DMS 273 (cell line): ENCODE measurements around the gene CNTNAP2.
A peak's percentile ranks its signal among the peaks of the same experiment; 100 is the strongest.

Experiments used
- DNase-seq: peaks from one replicate; lab custom pipeline; 2025; ENCODE audit not compliant: unreplicated experiment; lab: John Stamatoyannopoulos, UW

Gene CNTNAP2

GRCh38 chr7:148042935-148043631 is 1926.5 kb downstream of the CNTNAP2 start:
- no peak for DNase-seq

- no peak for DNase-seq
Measured at GRCh38 chr7:148044173-148044572, 1927.6 kb downstream of the CNTNAP2 start.

- no peak for DNase-seq
Measured at GRCh38 chr7:148045521-148045920, 1928.9 kb downstream of the CNTNAP2 start.

GRCh38 chr7:148049068-148049467 is 1932.5 kb downstream of the CNTNAP2 start:
- DNase-seq, result no peak

GRCh38 chr7:148050492-148051158 is 1934.0 kb downstream of the CNTNAP2 start:
- no peak for DNase-seq

- peak; percentile 29 for DNase-seq
Measured at GRCh38 chr7:148056406-148056805, 1939.8 kb downstream of the CNTNAP2 start.

GRCh38 chr7:148058092-148058491 is 1941.5 kb downstream of the CNTNAP2 start:
- DNase-seq, result peak; percentile 81

- no peak for DNase-seq
Measured at GRCh38 chr7:148058753-148059152, 1942.2 kb downstream of the CNTNAP2 start.

GRCh38 chr7:148060724-148061123 is 1944.1 kb downstream of the CNTNAP2 start:
- no peak for DNase-seq

GRCh38 chr7:148078111-148078510 is 1961.5 kb downstream of the CNTNAP2 start:
- DNase-seq, result peak; percentile 21

- DNase-seq, result no peak
Measured at GRCh38 chr7:148079206-148080080, 1962.8 kb downstream of the CNTNAP2 start.

GRCh38 chr7:148083448-148083847 is 1966.8 kb downstream of the CNTNAP2 start:
- DNase-seq, result no peak

- peak; percentile 81 for DNase-seq
Measured at GRCh38 chr7:148084138-148084537, 1967.5 kb downstream of the CNTNAP2 start.

- DNase-seq, result no peak
Measured at GRCh38 chr7:148091882-148092281, 1975.3 kb downstream of the CNTNAP2 start.

- DNase-seq, result no peak
Measured at GRCh38 chr7:148093375-148094166, 1977.0 kb downstream of the CNTNAP2 start.

- DNase-seq, result no peak
Measured at GRCh38 chr7:148095066-148095465, 1978.5 kb downstream of the CNTNAP2 start.

GRCh38 chr7:148104136-148104716 is 1987.6 kb downstream of the CNTNAP2 start:
- DNase-seq, result no peak

GRCh38 chr7:148104924-148105323 is 1988.3 kb downstream of the CNTNAP2 start:
- DNase-seq, result no peak

- DNase-seq, result no peak
Measured at GRCh38 chr7:148105853-148106252, 1989.3 kb downstream of the CNTNAP2 start.

- no peak for DNase-seq
Measured at GRCh38 chr7:148107443-148108127, 1991.0 kb downstream of the CNTNAP2 start.
